ENCODE measurements around the gene DMBX1.

Gene DMBX1

GRCh38 chr1:46458190-46458589 lies 31.4 kb upstream of the DMBX1 start:
- H3K4me3 ChIP-seq (ENCODE audit: low read length) = no peak overlapping the region
- DNase-seq (ENCODE audit: low read depth, low spot score) = no peak

GRCh38 chr1:46458846-46459245 lies 30.8 kb upstream of the DMBX1 start:
- H3K4me3 ChIP-seq (ENCODE audit: low read length) = no peak overlapping the region
- DNase-seq (ENCODE audit: low read depth, low spot score) = no peak

GRCh38 chr1:46459315-46459714 lies 30.3 kb upstream of the DMBX1 start:
- H3K4me3 ChIP-seq (ENCODE audit: low read length) = no peak overlapping the region
- DNase-seq (ENCODE audit: low read depth, low spot score) = no peak

GRCh38 chr1:46461017-46461808 lies 28.4 kb upstream of the DMBX1 start:
- no peak for DNase-seq (ENCODE audit: low read depth, low spot score)
- no peak overlapping the region for H3K4me3 ChIP-seq (ENCODE audit: low read length)

GRCh38 chr1:46461809-46462448 lies 27.7 kb upstream of the DMBX1 start:
- DNase-seq (ENCODE audit: low read depth, low spot score) = no peak
- no peak overlapping the region for H3K4me3 ChIP-seq (ENCODE audit: low read length)

- H3K4me3 ChIP-seq (ENCODE audit: low read length) = no peak overlapping the region
- no peak for DNase-seq (ENCODE audit: low read depth, low spot score)
These were observed 25.6 kb upstream of the DMBX1 start for GRCh38 chr1:46464013-46464548.

GRCh38 chr1:46464915-46465314 lies 24.7 kb upstream of the DMBX1 start:
- DNase-seq (ENCODE audit: low read depth, low spot score) = no peak
- H3K4me3 ChIP-seq (ENCODE audit: low read length) = no peak overlapping the region

- DNase-seq (ENCODE audit: low read depth, low spot score) = no peak
- peak overlapping the region; percentile 52 for H3K4me3 ChIP-seq (ENCODE audit: low read length)
These were observed 23.6 kb upstream of the DMBX1 start for GRCh38 chr1:46465981-46466476.

GRCh38 chr1:46466477-46467182 lies 23.0 kb upstream of the DMBX1 start:
- no peak for DNase-seq (ENCODE audit: low read depth, low spot score)
- peak overlapping the region; percentile 52 for H3K4me3 ChIP-seq (ENCODE audit: low read length)

GRCh38 chr1:46467183-46467504 lies 22.5 kb upstream of the DMBX1 start:
- DNase-seq (ENCODE audit: low read depth, low spot score) = no peak
- peak overlapping the region; percentile 52 for H3K4me3 ChIP-seq (ENCODE audit: low read length)

- DNase-seq (ENCODE audit: low read depth, low spot score) = no peak
These were observed 19.8 kb upstream of the DMBX1 start for GRCh38 chr1:46469881-46470280.

GRCh38 chr1:46471848-46472492 lies 17.7 kb upstream of the DMBX1 start:
- H3K4me3 ChIP-seq (ENCODE audit: low read length) = no peak overlapping the region
- DNase-seq (ENCODE audit: low read depth, low spot score) = no peak

More at GRCh38 chr1:46469881-46470280, 19.8 kb upstream of the DMBX1 start:
- no peak overlapping the region for H3K4me3 ChIP-seq (ENCODE audit: low read length)

GRCh38 chr1:46472498-46473181 lies 17.0 kb upstream of the DMBX1 start:
- H3K4me3 ChIP-seq (ENCODE audit: low read length) = no peak overlapping the region
- DNase-seq (ENCODE audit: low read depth, low spot score) = no peak

- no peak overlapping the region for H3K4me3 ChIP-seq (ENCODE audit: low read length)
- DNase-seq (ENCODE audit: low read depth, low spot score) = no peak
These were observed 15.6 kb upstream of the DMBX1 start for GRCh38 chr1:46473991-46474390.

- DNase-seq (ENCODE audit: low read depth, low spot score) = no peak
- H3K4me3 ChIP-seq (ENCODE audit: low read length) = no peak overlapping the region
These were observed 15.1 kb upstream of the DMBX1 start for GRCh38 chr1:46474570-46474969.

- no peak overlapping the region for H3K4me3 ChIP-seq (ENCODE audit: low read length)
- DNase-seq (ENCODE audit: low read depth, low spot score) = no peak
These were observed 13.0 kb upstream of the DMBX1 start for GRCh38 chr1:46476673-46477072.

GRCh38 chr1:46477153-46477929 lies 12.3 kb upstream of the DMBX1 start:
- peak; percentile 63 for DNase-seq (ENCODE audit: low read depth, low spot score)
- no peak overlapping the region for H3K4me3 ChIP-seq (ENCODE audit: low read length)

All from Jurkat, Clone E6-1 (cell line).